Chondrocyte (in vitro differentiated cells): Measurements from ENCODE around the gene CYB561D2. TPM values are rescaled to one million over a fixed set of nuclear protein-coding genes. Genes with fewer than 3 reads are reported as not detected.

Source experiments
- DNase-seq: peaks from one replicate; pipeline ENCODE4 v3.0.0; 2021; ENCODE audit warnings: mixed read lengths, low spot score
- H3K27ac Mint-ChIP-seq: one replicate; pipeline ENCODE4 v1.8.0; 2021; ENCODE audit warnings: mild to moderate bottlenecking, moderate library complexity, mixed read lengths; ENCODE audit not compliant: unreplicated experiment
- H3K27me3 Mint-ChIP-seq: 2 replicates; pipeline ENCODE4 v1.8.0; 2021; ENCODE audit warnings: low read depth, mixed read lengths
- H3K36me3 Mint-ChIP-seq: 2 replicates; pipeline ENCODE4 v1.8.0; 2021; ENCODE audit warnings: low read depth, mixed read lengths
- H3K4me1 Mint-ChIP-seq: 2 replicates; pipeline ENCODE4 v1.8.0; 2021; ENCODE audit warnings: low read depth, mild to moderate bottlenecking, mixed read lengths
- H3K4me3 Mint-ChIP-seq: one replicate; pipeline ENCODE4 v1.8.0; 2021; ENCODE audit warnings: mild to moderate bottlenecking, moderate library complexity, mixed read lengths; ENCODE audit not compliant: unreplicated experiment
- H3K9me3 Mint-ChIP-seq: 2 replicates; pipeline ENCODE4 v1.8.0; 2021; ENCODE audit warnings: low read depth, mixed read lengths
- total RNA-seq: library from RNA; stranded (reverse); gene quantifications from 3 replicates; pipeline ENCODE4 v1.2.1, GENCODE V29; 2021
- TF ChIP-seq, protein P1 (sequence below): fragments of 200-600 bp; sonication (generic); IDR thresholded peaks from 2 replicates; pipeline ENCODE4 v1.5.0; 2021; ENCODE audit warnings: antibody characterized with exemption, mild to moderate bottlenecking, moderate library complexity

Gene CYB561D2
- total RNA-seq, 1 donor from 2014 or later = 18.2 TPM

DNA sequence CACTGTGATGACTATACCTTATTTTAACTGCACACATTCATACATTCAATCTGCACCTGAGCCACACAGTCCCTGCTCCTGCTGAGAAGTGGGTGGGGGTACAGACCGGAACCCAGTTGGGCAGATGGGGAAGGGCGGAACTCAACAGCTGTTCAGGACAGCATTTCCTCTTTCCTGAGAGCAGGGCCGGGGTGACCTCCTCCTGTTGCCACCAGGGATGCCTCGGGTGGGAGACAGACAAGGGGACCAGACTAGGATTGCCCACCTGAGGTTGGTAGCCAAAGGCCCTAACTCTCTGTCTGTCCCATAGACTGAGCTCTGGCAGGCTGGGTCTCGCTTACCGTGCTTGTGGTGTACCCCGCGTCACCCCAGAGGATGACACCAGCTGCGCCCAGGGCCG is 32.0 kb upstream of the CYB561D2 start:
- H3K27ac Mint-ChIP-seq = no peak overlapping the region
- H3K4me3 Mint-ChIP-seq = no peak overlapping the region
- H3K9me3 Mint-ChIP-seq = no peaks in the 10 kb centered on the region
- H3K36me3 Mint-ChIP-seq = peaks cover 8% of the 10 kb centered on the region
- TF ChIP-seq, protein P1, sequence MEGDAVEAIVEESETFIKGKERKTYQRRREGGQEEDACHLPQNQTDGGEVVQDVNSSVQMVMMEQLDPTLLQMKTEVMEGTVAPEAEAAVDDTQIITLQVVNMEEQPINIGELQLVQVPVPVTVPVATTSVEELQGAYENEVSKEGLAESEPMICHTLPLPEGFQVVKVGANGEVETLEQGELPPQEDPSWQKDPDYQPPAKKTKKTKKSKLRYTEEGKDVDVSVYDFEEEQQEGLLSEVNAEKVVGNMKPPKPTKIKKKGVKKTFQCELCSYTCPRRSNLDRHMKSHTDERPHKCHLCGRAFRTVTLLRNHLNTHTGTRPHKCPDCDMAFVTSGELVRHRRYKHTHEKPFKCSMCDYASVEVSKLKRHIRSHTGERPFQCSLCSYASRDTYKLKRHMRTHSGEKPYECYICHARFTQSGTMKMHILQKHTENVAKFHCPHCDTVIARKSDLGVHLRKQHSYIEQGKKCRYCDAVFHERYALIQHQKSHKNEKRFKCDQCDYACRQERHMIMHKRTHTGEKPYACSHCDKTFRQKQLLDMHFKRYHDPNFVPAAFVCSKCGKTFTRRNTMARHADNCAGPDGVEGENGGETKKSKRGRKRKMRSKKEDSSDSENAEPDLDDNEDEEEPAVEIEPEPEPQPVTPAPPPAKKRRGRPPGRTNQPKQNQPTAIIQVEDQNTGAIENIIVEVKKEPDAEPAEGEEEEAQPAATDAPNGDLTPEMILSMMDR = no peak
- peaks cover 47% of the 10 kb centered on the region for H3K4me1 Mint-ChIP-seq
- no peak for DNase-seq
- no peaks in the 10 kb centered on the region for H3K27me3 Mint-ChIP-seq

DNA sequence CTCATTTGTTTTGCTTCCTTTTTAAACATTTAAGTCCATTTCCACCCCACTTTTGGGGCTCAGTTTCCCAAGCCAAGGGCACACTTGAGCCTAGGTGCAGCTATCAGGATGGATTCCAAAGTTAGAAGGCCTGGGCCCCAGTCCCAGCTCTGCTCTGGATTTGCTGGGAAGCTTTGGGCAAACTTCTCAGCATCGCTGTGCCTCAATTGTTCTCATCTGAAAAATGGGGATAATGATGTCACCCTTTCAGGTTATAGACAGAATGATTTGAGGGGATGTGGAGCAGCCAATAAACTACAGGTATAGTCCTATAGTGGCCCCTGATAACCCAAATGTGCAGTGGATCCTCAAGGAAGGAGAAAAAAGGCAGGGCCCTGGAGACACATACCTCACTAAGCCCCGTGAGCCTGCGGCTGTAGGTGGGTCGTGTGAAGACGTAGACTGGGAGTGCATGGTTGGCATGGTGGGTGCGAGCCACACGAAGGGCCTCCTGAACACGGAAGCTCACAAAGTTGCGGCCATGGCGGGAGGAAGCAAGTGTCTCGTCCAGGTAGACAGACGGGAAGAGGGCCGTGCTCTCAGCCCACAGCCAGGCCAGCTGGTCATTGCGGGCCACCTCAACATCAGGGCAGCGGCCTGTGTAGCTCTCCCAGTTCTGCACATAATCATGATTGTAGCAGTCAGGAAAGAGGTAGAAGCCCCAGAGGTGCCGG is 31.3 kb upstream of the CYB561D2 start:
- Mint-ChIP-seq H3K9me3 (no peaks in the 10 kb centered on the region), H3K27me3 (no peaks in the 10 kb centered on the region), H3K4me1 (peaks cover 47% of the 10 kb centered on the region), H3K36me3 (peaks cover 8% of the 10 kb centered on the region), H3K27ac (no peak overlapping the region), H3K4me3 (peak overlapping the region; percentile 30)
- TF ChIP-seq, protein P1 = no peak
- no peak for DNase-seq

DNA sequence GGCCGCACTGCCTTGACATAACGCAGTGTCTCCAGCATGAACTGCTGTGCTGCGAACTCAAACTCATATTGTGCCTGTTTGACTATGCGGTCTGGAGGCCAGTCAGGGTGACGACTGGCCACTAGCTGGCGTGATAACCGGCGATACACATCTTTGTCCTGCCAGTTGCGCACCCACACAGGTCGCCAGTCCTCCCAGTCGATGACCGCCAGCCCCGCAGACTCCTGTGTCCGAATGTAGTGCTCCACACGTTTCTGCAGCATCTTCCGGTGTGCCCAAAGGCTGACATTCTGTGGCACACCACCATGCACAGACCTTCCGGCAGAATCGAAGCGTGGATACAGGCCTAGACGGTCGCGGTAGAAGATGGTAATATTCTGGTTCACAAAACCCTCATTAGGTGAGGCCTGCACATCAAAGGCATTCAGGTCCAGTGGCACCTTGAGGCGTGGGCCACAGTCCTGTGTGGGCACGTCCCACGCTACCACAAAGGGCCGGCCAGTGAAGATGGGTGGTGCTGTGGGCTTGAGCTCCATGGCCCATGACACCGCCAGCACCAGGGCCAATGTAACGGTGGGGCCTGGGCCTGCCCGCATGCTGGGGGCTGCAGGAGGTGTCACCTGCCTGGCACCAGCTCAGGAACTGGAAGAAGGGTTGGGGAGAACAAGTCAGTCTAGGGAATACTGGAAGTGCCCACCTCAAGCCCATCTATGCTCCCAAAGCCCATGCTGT is 30.6 kb upstream of the CYB561D2 start:
- H3K4me1 Mint-ChIP-seq = peaks cover 51% of the 10 kb centered on the region
- peaks cover 8% of the 10 kb centered on the region for H3K36me3 Mint-ChIP-seq
- H3K27ac Mint-ChIP-seq = no peak overlapping the region
- no peaks in the 10 kb centered on the region for H3K27me3 Mint-ChIP-seq
- H3K9me3 Mint-ChIP-seq = no peaks in the 10 kb centered on the region
- H3K4me3 Mint-ChIP-seq = peak overlapping the region; percentile 86
- TF ChIP-seq, protein P1 = no peak
- DNase-seq = no peak

DNA sequence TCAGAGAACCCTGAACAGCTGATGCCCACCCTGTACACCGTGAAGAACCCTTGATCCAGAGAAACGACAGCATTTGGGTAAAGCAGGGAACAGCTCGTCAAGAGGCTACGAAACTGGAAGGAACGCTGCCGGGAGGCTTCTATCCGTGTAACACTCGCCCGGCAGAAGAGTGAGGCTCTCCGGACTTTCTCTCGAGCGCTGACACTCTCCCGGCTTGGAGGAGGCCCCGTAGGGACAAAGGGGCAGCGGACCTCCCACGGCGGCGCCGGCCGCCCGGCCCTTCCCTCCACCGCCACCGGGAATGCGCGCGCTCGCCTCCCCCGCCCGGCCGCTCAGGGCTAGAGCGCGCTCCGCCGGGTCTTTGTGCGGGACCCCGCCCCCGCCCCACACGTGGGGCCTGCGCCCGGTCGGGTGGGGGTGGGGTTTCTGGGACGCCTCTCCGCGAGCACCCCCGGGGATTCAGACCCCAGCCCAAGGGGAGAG is 29.8 kb upstream of the CYB561D2 start:
- H3K4me1 Mint-ChIP-seq = peaks cover 51% of the 10 kb centered on the region
- H3K9me3 Mint-ChIP-seq = no peaks in the 10 kb centered on the region
- peak overlapping the region; percentile 89 for H3K27ac Mint-ChIP-seq
- TF ChIP-seq, protein P1 = no peak
- no peaks in the 10 kb centered on the region for H3K27me3 Mint-ChIP-seq
- H3K36me3 Mint-ChIP-seq = peaks cover 5% of the 10 kb centered on the region
- peak overlapping the region; percentile 86 for H3K4me3 Mint-ChIP-seq
- DNase-seq = peak; percentile 86

DNA sequence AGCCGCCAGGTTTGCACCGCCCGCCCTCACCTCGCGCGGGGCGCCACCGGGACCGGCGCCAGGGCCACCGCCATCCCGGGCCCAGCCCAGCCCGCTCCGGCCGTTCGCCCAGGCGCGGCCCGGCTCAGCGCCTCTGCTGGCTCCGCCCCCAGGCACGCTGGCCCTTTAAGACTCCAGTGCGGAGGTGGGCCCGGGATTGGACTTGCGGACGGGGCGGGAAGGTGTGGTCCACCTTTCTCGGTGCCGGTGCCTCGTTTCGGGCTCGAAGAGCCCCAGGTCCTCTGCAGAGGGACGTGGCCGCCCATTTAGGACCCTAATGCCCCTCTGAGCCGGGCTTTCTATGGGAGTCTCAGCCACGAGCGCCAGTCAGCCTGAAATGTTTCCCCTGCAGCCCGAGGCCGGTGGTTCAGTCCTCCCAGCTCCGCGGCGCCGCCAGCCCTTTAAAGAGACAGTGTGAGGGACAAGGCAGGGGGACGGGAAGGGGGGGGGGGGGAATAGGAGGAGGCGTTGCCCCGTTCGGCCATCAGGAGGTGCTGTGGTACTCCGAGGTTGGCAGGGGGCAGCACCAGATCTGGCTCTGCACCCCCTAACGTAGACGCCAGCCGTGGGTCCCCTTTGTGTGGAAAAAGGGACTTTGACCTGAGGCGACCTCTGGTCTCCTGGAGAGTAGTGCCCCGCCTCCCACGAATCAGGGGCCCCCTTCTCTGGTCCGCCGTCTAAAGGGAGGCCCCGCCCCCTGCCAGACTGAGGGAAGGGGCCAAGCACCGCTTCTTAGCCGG is 29.1 kb upstream of the CYB561D2 start:
- Mint-ChIP-seq H3K27me3 (no peaks in the 10 kb centered on the region), H3K4me3 (peak overlapping the region; percentile 80), H3K4me1 (peaks cover 50% of the 10 kb centered on the region), H3K36me3 (peaks cover 3% of the 10 kb centered on the region), H3K9me3 (no peaks in the 10 kb centered on the region), H3K27ac (peak overlapping the region; percentile 96)
- TF ChIP-seq, protein P1 = peak; percentile 80
- peak; percentile 96 for DNase-seq
